SH-SY5Y (cell line): ENCODE results near the gene PLPP4.

Experiments used
- GATA2 ChIP-seq: IDR thresholded peaks from 2 replicates; pipeline ENCODE4 v1.6.1; 2011; ENCODE audit warnings: mild to moderate bottlenecking, low read depth, low read length
- GATA3 ChIP-seq: IDR thresholded peaks from 2 replicates; pipeline ENCODE4 v1.6.1; 2011; ENCODE audit warnings: low read depth, mild to moderate bottlenecking, low read length, moderate library complexity

DNA sequence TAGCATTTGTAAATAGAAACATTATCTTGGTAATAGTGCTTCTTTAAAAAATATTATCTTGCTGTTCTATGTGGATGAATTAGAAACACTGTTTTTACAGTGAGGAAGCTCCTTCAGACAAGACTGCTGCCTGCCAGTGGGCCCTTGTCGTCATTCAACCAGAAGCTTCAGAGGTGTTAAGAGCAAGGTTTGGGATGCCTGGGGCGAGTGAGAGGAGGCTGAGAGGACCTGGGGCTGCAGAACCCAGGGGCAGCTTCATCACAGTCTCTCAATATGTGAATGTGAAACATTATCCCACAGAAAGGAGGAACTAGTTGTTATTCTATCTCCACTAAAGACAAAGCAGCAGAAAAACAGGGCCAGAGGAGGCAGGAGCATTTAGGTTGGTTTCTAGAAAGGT lies 8.1 kb downstream of the PLPP4 start:
- TF ChIP-seq GATA2 (no peak), GATA3 (no peak)
